Erythroblast (primary cell): ENCODE results near the gene MACROD2.

Source experiments
- GATA1 ChIP-seq: IDR thresholded peaks from 2 replicates; pipeline ENCODE4 v1.6.1; 2011; ENCODE audit warnings: low read depth, mild to moderate bottlenecking, control low read depth, low read length, moderate library complexity
- POLR2A ChIP-seq: IDR thresholded peaks from 2 replicates; pipeline ENCODE4 v1.6.1; 2011; ENCODE audit warnings: mild to moderate bottlenecking, low read length

GRCh38 chr20:15682690-15683089, 1687.4 kb downstream of the MACROD2 start:
- TF ChIP-seq POLR2A (no peak), GATA1 (no peak)
